ENCODE measurements around the gene MSH5.

- TF ChIP-seq POLR2AphosphoS5 (IDR thresholded peaks at IDR 0.05) (no peak), POLR2A (IDR thresholded peaks at IDR 0.05) (no peak), EP300 (IDR thresholded peaks at IDR 0.05) (no peak)
- TF ChIP-seq, protein P1, sequence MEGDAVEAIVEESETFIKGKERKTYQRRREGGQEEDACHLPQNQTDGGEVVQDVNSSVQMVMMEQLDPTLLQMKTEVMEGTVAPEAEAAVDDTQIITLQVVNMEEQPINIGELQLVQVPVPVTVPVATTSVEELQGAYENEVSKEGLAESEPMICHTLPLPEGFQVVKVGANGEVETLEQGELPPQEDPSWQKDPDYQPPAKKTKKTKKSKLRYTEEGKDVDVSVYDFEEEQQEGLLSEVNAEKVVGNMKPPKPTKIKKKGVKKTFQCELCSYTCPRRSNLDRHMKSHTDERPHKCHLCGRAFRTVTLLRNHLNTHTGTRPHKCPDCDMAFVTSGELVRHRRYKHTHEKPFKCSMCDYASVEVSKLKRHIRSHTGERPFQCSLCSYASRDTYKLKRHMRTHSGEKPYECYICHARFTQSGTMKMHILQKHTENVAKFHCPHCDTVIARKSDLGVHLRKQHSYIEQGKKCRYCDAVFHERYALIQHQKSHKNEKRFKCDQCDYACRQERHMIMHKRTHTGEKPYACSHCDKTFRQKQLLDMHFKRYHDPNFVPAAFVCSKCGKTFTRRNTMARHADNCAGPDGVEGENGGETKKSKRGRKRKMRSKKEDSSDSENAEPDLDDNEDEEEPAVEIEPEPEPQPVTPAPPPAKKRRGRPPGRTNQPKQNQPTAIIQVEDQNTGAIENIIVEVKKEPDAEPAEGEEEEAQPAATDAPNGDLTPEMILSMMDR (IDR thresholded peaks at IDR 0.05), result no peak
Measured at GRCh38 chr6:31750411-31751022, 10.7 kb downstream of the MSH5 start.
